Neural progenitor cell (in vitro differentiated cells): ENCODE results near the gene ADCY2. TPM values are rescaled to one million over a fixed set of nuclear protein-coding genes. Genes with fewer than 3 reads are reported as not detected.

Experiments
- DNase-seq: peaks from one replicate; pipeline ENCODE4 v3.0.0-alpha.2; 2016; ENCODE audit warnings: low spot score
- H2AFZ ChIP-seq: fragments of 200-600 bp; sonication (generic); replicated peaks from 2 replicates; pipeline ENCODE4 v1.6.1; 2016; ENCODE audit warnings: antibody characterized with exemption
- H3F3A ChIP-seq: fragments of 200-600 bp; sonication (generic); 2 replicates; pipeline ENCODE4 v1.6.1; 2016; ENCODE audit warnings: antibody characterized with exemption, low read depth
- H3K27ac ChIP-seq: fragments of 200-600 bp; sonication (generic); 2 replicates; pipeline ENCODE4 v1.5.1; 2016; ENCODE audit warnings: mild to moderate bottlenecking
- H3K27me3 ChIP-seq: fragments of 200-600 bp; sonication (generic); 2 replicates; pipeline ENCODE4 v1.6.1; 2016; ENCODE audit warnings: mild to moderate bottlenecking, moderate library complexity
- H3K36me3 ChIP-seq: fragments of 200-600 bp; sonication (generic); 2 replicates; pipeline ENCODE4 v1.5.1; 2016
- H3K4me1 ChIP-seq: fragments of 200-600 bp; sonication (generic); 2 replicates; pipeline ENCODE4 v1.6.1; 2016; ENCODE audit warnings: mixed run types
- H3K4me2 ChIP-seq: fragments of 200-600 bp; sonication (generic); 2 replicates; pipeline ENCODE4 v1.6.1; 2016
- H3K4me3 ChIP-seq: fragments of 200-600 bp; sonication (generic); 2 replicates; pipeline ENCODE4 v1.5.1; 2016
- H3K79me2 ChIP-seq: fragments of 200-600 bp; sonication (generic); 2 replicates; pipeline ENCODE4 v1.6.1; 2016; ENCODE audit warnings: low read depth
- H3K9ac ChIP-seq: fragments of 200-600 bp; sonication (generic); 2 replicates; pipeline ENCODE4 v1.6.1; 2016
- H3K9me3 ChIP-seq: fragments of 200-600 bp; sonication (generic); 2 replicates; pipeline ENCODE4 v1.5.1; 2016; ENCODE audit warnings: low read depth
- H4K20me1 ChIP-seq: fragments of 200-600 bp; sonication (generic); 2 replicates; pipeline ENCODE4 v1.6.1; 2016; ENCODE audit warnings: low read depth
- H3K27ac Mint-ChIP-seq: 3 replicates; pipeline ENCODE4 v1.8.0; 2021; ENCODE audit warnings: mixed read lengths
- H3K27me3 Mint-ChIP-seq: 2 replicates; pipeline ENCODE4 v1.8.0; 2022; ENCODE audit warnings: low read depth, mild to moderate bottlenecking, inconsistent platforms, moderate library complexity, mixed read lengths; ENCODE audit not compliant: insufficient read depth
- H3K36me3 Mint-ChIP-seq: 3 replicates; pipeline ENCODE4 v1.8.0; 2021; ENCODE audit warnings: mixed read lengths
- H3K4me1 Mint-ChIP-seq: 3 replicates; pipeline ENCODE4 v1.8.0; 2021; ENCODE audit warnings: mixed read lengths
- H3K4me3 Mint-ChIP-seq: 3 replicates; pipeline ENCODE4 v1.8.0; 2021; ENCODE audit warnings: mild to moderate bottlenecking, moderate library complexity, mixed read lengths
- H3K9me3 Mint-ChIP-seq: 3 replicates; pipeline ENCODE4 v1.8.0; 2020; ENCODE audit warnings: mixed read lengths
- CTCF ChIP-seq: fragments of 200-600 bp; sonication (generic); IDR thresholded peaks from 2 replicates; pipeline ENCODE4 v1.5.1; 2017; ENCODE audit warnings: antibody characterized with exemption, mild to moderate bottlenecking
- EZH2 ChIP-seq: fragments of 200-600 bp; sonication (generic); IDR thresholded peaks from 2 replicates; pipeline ENCODE4 v1.6.1; 2017; ENCODE audit warnings: antibody characterized with exemption, mild to moderate bottlenecking, moderate library complexity
- EZH2phosphoT487 ChIP-seq: fragments of 200-600 bp; sonication (generic); IDR thresholded peaks from 2 replicates; pipeline ENCODE4 v1.6.1; 2017; ENCODE audit warnings: antibody characterized with exemption
- total RNA-seq: library from RNA; depleted of rRNA; stranded (reverse); fragments of >200 nt; gene quantifications from 2 replicates; pipeline ENCODE4 v1.2.3, GENCODE V29; 2015; ENCODE audit warnings: low replicate concordance

The ADCY2 gene
- total RNA-seq, 1 donor from 2014 or later: 1.2 TPM

- Mint-ChIP-seq H3K27ac (no peak overlapping the region), H3K4me3 (no peak overlapping the region), H3K9me3 (no peaks in the 10 kb centered on the region), H3K27me3 (no peaks in the 10 kb centered on the region), H3K36me3 (no peaks in the 10 kb centered on the region), H3K4me1 (no peaks in the 10 kb centered on the region)
- Histone ChIP-seq H4K20me1 (no peaks in the 10 kb centered on the region), H3K27me3 (no peaks in the 10 kb centered on the region), H3K4me3 (no peak overlapping the region), H3K9me3 (no peaks in the 10 kb centered on the region), H2AFZ (no peak overlapping the region), H3K4me1 (no peaks in the 10 kb centered on the region), H3K36me3 (no peaks in the 10 kb centered on the region), H3K27ac (no peak overlapping the region), H3K9ac (no peak overlapping the region), H3K79me2 (no peaks in the 10 kb centered on the region), H3K4me2 (no peak overlapping the region), H3F3A (no peaks in the 10 kb centered on the region)
- no peak for DNase-seq
- TF ChIP-seq EZH2phosphoT487 (no peak), CTCF (no peak), EZH2 (no peak)
These were observed 65.4 kb downstream of the ADCY2 start for GRCh38 chr5:7461371-7461770.

GRCh38 chr5:7462758-7463157 lies 66.8 kb downstream of the ADCY2 start:
- H3K27ac ChIP-seq: no peak overlapping the region
- no peaks in the 10 kb centered on the region for H3K9me3 ChIP-seq
- no peaks in the 10 kb centered on the region for H3K4me1 Mint-ChIP-seq
- no peak overlapping the region for H3K9ac ChIP-seq
- H3K4me3 Mint-ChIP-seq: no peak overlapping the region
- TF ChIP-seq CTCF (no peak), EZH2phosphoT487 (no peak), EZH2 (no peak)
- H3K27ac Mint-ChIP-seq: no peak overlapping the region
- H3K9me3 Mint-ChIP-seq: no peaks in the 10 kb centered on the region
- H3K4me3 ChIP-seq: no peak overlapping the region
- no peak for DNase-seq
- no peak overlapping the region for H2AFZ ChIP-seq
- H4K20me1 ChIP-seq: no peaks in the 10 kb centered on the region
- H3K4me2 ChIP-seq: no peak overlapping the region
- no peaks in the 10 kb centered on the region for H3K36me3 Mint-ChIP-seq
- no peaks in the 10 kb centered on the region for H3F3A ChIP-seq
- H3K4me1 ChIP-seq: no peaks in the 10 kb centered on the region
- no peaks in the 10 kb centered on the region for H3K27me3 ChIP-seq
- no peaks in the 10 kb centered on the region for H3K36me3 ChIP-seq
- H3K27me3 Mint-ChIP-seq: no peaks in the 10 kb centered on the region
- H3K79me2 ChIP-seq: no peaks in the 10 kb centered on the region

GRCh38 chr5:7464182-7464581 lies 68.2 kb downstream of the ADCY2 start:
- peak overlapping the region; percentile 10 for H2AFZ ChIP-seq
- peaks cover 2% of the 10 kb centered on the region for H3K4me1 Mint-ChIP-seq
- no peak overlapping the region for H3K27ac ChIP-seq
- no peak overlapping the region for H3K27ac Mint-ChIP-seq
- no peaks in the 10 kb centered on the region for H3K79me2 ChIP-seq
- no peaks in the 10 kb centered on the region for H3K9me3 ChIP-seq
- no peaks in the 10 kb centered on the region for H3K27me3 ChIP-seq
- no peaks in the 10 kb centered on the region for H3F3A ChIP-seq
- H3K36me3 ChIP-seq: no peaks in the 10 kb centered on the region
- H4K20me1 ChIP-seq: no peaks in the 10 kb centered on the region
- H3K4me2 ChIP-seq: no peak overlapping the region
- H3K9ac ChIP-seq: no peak overlapping the region
- no peaks in the 10 kb centered on the region for H3K9me3 Mint-ChIP-seq
- no peak overlapping the region for H3K4me3 Mint-ChIP-seq
- no peaks in the 10 kb centered on the region for H3K27me3 Mint-ChIP-seq
- H3K4me3 ChIP-seq: no peak overlapping the region
- no peaks in the 10 kb centered on the region for H3K4me1 ChIP-seq
- TF ChIP-seq EZH2phosphoT487 (no peak), CTCF (peak; percentile 65)
- no peaks in the 10 kb centered on the region for H3K36me3 Mint-ChIP-seq
- DNase-seq: peak; percentile 65

GRCh38 chr5:7467179-7467578 lies 71.2 kb downstream of the ADCY2 start:
- H3K36me3 ChIP-seq: peaks cover 10% of the 10 kb centered on the region
- no peak overlapping the region for H2AFZ ChIP-seq
- H3K4me1 ChIP-seq: no peaks in the 10 kb centered on the region
- H4K20me1 ChIP-seq: no peaks in the 10 kb centered on the region
- H3K27ac ChIP-seq: no peak overlapping the region
- no peaks in the 10 kb centered on the region for H3K79me2 ChIP-seq
- TF ChIP-seq EZH2phosphoT487: no peak
- Mint-ChIP-seq H3K4me3 (no peak overlapping the region), H3K27ac (no peak overlapping the region), H3K27me3 (no peaks in the 10 kb centered on the region), H3K9me3 (peaks cover 14% of the 10 kb centered on the region), H3K4me1 (peaks cover 2% of the 10 kb centered on the region), H3K36me3 (peaks cover 6% of the 10 kb centered on the region)
- peaks cover 6% of the 10 kb centered on the region for H3K9me3 ChIP-seq
- no peak overlapping the region for H3K4me3 ChIP-seq
- H3K9ac ChIP-seq: no peak overlapping the region
- H3F3A ChIP-seq: no peaks in the 10 kb centered on the region
- no peak overlapping the region for H3K4me2 ChIP-seq
- H3K27me3 ChIP-seq: no peaks in the 10 kb centered on the region
- no peak for DNase-seq
